Loucy (cell line): ENCODE results near the gene TIAM1.

Experiments used
- CTCF ChIP-seq: fragments of 200-600 bp; sonication (generic); conservative IDR thresholded peaks from 2 replicates; pipeline ENCODE4 v1.5.1; 2014; ENCODE audit warnings: mild to moderate bottlenecking, antibody characterized with exemption, low read length
- EZH2phosphoT487 ChIP-seq: fragments of 200-600 bp; IDR thresholded peaks from 2 replicates; pipeline ENCODE4 v1.6.1; 2018; ENCODE audit warnings: antibody characterized with exemption, mild to moderate bottlenecking, moderate library complexity, borderline replicate concordance

- TF ChIP-seq CTCF: no peak
- TF ChIP-seq EZH2phosphoT487: no peak
These were observed 110.3 kb downstream of the TIAM1 start for GRCh38 chr21:31233711-31234110.
